NCI-H2081 (cell line): ENCODE measurements around the gene SKOR2.
"Not testable (repeated sequence)": the region's sequence is repeated elsewhere in the genome, so short reads cannot be mapped to it uniquely, and the experiment has no call there.

Experiments
- DNase-seq, 2 experiments: peaks; one replicate each; lab custom pipeline; 2025; lab: John Stamatoyannopoulos, UW

Gene SKOR2

DNA sequence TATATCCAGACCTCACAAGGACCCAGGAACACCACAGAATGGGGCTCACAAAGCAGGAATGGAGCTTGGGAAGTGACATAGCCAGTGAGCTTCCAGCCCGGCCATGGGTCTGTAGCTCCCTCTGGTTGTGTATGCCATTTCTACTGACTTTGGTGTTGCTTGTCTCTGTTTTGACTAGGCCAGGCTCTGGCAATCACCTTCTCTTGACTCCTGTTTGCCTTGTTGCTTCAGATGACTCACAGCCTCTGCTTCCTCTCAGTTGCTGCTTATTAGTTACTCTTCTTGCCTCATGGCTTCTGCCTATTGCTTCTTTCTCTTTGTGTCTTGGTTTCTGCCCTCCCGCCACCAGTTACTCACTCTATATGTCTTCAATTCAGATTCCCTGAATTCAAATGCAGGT is 59.5 kb downstream of the SKOR2 start:
- no peak for DNase-seq

DNA sequence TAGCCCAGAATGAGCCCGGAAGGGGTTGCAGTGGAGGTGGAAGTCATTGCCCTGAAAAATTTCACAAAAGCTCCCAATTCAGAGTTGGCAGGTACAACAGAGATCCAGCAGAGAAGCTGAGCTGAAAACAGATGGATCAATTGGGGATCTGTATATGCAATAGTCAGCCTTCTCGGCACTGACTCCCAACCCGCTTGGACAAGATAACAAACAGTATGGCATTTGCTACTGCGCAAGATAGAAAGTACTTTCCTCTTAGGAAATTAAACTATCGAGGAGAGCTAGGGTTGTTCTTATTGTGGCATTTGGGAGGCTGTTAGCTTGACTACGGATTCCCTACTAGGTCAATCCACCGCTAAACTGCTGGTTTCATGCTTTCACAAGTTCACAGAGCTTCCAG is 63.7 kb downstream of the SKOR2 start:
- DNase-seq = no peak

DNA sequence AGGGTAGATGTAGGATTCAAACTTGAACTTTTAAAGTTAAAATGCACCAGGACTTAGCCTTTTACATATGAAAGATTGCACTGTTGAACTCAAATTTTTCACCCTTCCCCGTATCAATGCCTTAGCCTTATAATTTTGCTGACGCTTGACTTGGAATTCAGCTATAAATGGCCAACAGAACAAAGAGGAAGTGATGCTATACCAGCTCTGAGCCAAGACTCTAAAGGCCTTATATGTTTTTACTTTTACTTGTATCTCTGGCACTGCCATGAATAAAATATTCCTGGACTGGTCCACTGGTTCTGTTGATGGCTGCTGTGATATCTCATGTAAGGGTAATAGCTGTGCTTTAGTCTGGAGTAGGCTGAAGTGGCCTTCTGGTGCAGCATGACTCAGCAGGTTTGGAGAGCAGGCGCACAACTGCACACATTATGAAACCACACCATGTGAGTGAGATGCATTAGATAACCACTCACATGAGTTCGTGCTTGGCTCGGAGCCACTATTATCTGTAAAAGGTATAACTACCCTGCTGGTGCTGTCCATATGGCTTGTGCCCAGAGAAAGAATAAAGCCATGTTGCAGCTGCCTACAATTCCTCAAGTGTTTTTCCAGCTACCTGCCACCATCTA is 66.9 kb downstream of the SKOR2 start:
- peak; percentile 5 to 35 for DNase-seq

DNA sequence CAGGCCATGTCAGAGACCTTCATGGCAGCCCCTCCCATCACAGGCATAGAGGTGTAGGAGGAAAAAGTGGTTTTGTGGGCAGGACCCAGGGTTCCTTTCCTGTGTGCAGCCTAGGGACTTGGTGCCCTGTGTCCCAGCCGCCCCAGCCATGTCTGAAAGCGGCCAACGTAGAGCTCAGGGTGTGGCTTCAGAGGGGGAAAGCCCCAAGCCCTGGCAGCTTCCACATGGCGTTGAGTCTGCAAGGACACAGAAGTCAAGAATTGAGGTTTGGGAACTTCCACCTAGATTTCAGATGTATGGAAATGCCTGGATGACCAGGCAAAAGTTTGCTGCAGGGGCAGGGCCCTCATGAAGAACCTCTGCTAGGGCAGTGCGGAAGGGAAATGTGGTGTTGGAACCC is 69.3 kb downstream of the SKOR2 start:
- DNase-seq = not testable (repeated sequence)

DNA sequence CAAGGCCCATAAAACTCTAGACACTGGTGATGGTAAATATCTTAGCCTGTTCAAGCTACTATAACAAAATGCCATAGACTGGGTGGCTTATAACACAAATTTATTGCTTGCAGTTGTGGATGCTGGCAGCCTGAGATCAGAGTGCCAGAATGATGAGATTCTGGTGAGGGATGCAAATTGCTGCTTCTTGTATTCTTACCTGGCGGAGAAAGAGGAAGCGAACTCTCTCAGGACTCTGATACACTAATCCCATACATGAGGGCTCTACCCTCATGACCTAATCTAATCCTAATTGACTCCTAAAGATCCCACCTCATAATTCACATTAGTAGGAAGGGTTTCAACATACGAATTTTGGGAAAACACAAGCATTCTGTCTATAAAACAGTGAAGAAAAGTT is 70.7 kb downstream of the SKOR2 start:
- DNase-seq = no peak

DNA sequence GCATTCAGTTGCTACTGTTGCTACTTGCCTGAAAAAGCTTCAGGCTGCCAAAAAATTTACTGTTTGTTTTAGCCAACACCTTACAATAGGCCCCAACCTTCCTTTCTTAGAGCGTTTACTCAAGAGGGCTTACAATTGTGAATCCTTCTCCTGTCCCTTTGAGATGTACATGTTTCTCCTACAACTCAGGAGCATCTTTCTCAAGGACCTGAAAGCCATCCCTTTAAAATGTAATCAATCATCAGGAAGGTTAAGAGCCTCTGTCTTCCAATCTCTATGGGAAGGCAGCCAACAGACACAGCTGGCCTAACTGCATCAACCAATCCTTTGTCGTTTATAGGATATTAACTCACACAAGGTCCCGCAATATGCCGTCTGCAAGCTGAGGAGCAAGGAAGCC is 71.9 kb downstream of the SKOR2 start:
- DNase-seq = peak; percentile 20 to 62

DNA sequence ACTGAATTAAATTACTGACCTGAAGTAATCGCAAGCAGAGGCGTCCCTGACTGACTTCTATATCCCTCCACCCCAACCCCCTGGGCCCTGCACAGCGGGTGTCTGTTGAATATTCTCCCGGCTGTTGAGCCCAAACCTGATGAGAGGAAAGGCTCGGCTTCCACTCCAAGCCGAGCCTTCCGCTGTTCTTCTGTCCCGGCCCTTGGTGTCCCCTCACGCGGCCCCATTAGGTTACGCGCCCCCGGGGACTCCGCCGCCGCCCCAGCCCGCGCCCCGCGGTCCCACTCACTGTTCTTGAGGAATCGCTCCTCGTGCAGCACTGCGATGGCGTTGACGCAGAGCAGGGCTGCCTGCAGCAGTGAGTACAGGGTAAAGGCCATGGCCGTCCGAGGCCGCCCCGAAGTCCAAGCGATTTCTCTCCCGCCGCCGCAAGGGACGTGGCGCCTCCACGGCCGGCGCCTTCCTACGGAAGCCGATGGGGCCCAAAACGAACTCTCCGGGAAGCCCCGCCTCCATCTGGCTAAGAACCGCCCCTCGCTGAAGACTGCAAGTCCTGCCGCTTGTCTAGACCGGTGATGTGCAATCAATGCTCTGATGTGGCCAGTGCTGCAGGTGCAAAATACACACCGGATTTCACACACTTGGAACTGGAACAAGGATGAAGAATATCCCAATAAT is 75.4 kb downstream of the SKOR2 start, which contains the start of gene IER3IP1:
Gene IER3IP1, minus strand, starts transcription at position 467 of the 678 bp plus-strand sequence. Its CDS starts 87 bp downstream, at position 380.
- peak; percentile 79 to 92 for DNase-seq

DNA sequence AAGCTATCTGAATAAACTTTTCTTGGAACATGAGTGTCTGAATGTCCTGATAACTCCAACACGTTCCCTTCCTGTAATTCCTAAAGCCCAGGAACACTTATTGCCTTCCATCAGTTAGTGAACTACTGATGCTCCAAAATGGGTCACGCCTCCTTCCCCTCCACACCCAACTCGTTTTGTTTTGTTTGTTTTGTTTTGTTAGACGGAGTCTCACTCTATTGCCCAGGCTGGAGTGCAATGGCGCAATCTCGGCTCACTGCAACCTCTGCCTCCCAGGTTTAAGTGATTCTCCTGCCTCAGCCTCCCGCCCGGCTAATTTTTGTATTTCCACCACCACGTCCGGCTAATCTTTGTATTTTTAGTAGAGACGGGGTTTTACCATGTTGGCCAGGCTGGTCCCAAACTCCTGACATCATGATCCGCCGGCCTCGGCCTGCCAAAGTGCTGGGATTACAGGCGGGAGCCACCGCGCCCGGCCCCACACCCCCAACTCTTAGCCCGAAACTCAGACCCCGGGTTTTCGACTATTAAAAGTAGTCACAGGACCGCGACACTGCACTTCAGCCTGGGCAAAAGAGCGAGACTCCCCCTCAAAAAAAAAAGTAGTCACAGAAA is 76.1 kb downstream of the SKOR2 start:
- no peak for DNase-seq

DNA sequence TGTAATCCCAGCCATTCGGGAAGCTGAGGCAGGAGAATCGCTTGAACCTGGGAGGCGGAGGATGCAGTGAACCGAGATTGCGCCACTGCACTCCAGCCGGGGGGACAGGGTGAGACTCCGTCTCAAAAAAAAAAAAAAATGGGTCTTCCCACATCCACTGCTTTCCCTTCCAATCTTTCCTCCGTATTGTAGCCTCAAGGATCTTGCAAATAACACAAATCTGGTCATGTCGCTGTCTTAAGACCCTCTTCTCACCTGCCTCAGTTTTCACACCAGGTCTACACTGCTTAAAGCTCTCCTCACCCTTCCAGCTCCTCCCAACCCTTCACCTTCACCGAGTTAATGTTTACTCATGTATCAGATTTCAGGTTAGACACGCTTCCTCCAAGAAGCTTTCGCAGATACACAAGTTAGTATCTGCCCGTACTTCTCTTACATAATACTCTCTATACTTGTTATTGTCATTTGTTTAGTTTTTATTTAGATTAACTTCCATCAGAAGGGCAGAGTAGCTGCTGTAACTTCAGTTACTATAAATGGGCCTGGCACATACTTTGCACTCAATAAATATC is 76.8 kb downstream of the SKOR2 start:
- DNase-seq = no peak

DNA sequence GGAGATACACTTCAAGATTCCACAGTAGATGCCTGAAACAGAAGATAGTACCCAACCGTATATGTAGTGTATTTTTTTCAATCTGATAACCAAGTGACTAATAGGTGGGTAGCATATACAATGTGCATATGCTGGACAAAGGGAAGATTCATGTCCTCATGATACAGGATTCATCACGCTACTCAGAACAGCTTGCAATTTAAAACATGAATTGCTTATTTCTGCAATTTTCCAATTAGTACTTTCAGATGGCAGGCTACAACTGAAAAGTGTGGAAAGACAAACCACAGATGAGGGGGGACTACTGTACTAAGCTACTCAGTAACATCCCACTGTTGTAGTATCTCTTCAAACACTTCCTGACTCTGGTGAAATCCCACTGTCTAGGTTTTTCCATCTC is 79.0 kb downstream of the SKOR2 start:
- no peak for DNase-seq

DNA sequence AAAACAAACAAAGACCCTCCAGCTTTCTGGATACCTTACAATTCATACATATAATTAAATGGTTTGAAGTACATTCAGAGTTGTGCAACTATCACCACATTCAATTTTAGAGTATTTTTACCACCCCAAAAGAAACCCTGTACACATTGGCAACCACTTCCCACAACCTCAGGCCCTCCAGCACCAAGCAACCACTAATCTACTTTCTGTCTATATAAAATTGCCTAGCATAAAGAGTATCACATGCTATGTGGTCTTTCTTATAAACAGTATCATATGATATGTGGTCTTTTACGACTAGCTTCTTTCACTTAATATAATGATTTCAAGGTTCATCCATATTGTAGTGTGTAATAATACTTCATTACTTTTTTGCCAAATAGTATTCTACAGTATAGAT is 82.5 kb downstream of the SKOR2 start:
- no peak for DNase-seq

DNA sequence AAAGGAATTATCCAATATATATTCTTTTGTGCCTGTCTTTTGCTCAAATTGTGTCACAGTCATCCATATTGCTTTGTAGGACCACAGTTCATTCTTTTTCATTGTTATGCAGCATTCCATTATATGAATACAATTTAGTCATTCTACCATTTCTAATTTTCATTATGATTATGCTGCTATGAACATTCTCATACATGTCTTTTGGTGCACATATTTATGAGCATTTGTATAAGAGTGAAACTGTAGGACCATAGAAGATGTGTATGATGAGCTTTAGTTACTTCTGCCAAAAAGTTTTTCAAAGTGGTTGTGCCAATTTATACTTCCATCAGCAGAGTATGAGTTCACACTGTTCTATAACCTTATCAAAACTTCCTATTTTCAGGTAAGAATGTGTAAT is 83.0 kb downstream of the SKOR2 start:
- DNase-seq = no peak

DNA sequence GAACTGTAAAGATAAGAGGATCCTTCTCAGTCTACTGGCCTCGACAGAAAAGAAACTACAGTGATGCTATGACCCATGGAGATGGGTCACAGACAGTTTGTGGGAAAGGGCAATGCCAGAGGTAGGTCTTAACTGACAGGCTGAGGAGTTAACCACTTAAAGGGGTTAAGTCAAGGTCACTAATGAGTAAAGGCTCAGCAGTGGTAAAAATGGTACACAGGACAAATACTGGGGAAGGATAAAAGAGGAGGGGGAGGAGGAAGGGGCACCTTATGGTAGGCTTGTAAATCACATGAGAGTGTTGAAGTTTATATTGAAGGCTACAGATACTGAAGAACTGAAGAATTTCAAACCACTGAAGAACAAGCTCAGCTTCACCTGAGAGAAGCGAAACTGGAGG is 85.2 kb downstream of the SKOR2 start:
- DNase-seq = no peak

DNA sequence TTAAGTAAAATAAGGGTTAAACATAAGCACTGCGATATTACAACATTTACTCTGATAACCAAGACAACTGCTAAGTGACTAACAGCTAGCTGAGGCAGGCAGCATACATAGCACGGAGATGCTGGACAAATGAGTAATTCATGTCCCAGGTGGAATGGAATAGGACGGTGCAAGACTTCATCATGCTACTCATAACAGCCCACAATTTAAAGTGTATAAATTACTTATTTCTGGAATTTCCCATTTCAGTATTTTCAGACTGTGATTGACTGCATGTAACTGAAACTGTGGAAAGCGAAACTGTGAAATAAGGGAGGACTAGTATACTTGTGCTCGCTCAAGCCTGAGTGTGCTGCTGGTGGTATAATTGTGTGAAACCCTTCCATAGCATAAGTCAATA is 88.2 kb downstream of the SKOR2 start:
- DNase-seq = no peak

DNA sequence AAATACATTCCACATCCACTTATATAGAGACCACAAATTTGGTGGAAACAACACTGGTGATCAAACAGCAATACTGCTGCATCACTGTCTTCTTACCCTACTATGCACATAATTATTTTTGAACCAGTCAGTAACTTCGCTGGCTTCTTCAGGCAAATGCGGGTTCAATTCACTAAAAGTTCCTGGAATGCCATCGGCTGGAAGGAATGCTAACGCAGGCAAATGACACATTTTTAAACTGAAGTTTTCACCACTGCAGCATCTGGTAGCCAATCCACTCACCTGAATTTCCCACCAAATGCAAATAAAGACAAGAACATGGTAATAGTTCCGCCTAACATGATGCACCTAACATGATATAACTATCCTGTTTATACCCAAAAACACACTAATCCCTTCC is 91.2 kb downstream of the SKOR2 start:
- DNase-seq = no peak

DNA sequence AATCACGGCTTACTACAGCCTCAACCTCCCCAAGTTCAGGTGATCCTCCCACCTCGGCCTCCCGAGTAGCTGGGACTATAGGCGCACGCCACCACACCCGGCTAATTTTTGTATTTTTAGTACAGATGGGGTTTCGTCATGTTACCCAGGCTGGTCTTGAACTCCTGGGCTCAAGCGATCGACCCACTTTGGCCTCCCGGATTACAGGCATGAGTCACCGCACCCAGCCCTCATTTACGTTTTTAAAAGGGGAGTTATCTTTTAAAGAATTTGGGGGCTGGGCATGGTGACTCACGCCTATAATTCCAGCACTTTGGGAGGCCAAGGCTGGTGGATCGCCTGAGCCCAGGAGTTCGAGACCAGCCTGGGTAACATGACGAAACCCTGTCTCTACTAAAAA is 93.1 kb downstream of the SKOR2 start:
- not testable (repeated sequence) for DNase-seq
